Raji (cell line): ENCODE measurements around the gene ETS1.

Experiments
- POLR2A ChIP-seq: IDR thresholded peaks from 2 replicates; pipeline ENCODE4 v1.6.1; 2011; ENCODE audit warnings: low read depth, low read length, control low read depth; ENCODE audit not compliant: insufficient read depth

Gene ETS1

GRCh38 chr11:128518493-128519207, 68.7 kb downstream of the ETS1 start:
- TF ChIP-seq POLR2A, result no peak

GRCh38 chr11:128517451-128518230, 69.7 kb downstream of the ETS1 start:
- no peak for TF ChIP-seq POLR2A

- TF ChIP-seq POLR2A, result no peak
Measured at GRCh38 chr11:128516886-128517285, 70.5 kb downstream of the ETS1 start.

DNA sequence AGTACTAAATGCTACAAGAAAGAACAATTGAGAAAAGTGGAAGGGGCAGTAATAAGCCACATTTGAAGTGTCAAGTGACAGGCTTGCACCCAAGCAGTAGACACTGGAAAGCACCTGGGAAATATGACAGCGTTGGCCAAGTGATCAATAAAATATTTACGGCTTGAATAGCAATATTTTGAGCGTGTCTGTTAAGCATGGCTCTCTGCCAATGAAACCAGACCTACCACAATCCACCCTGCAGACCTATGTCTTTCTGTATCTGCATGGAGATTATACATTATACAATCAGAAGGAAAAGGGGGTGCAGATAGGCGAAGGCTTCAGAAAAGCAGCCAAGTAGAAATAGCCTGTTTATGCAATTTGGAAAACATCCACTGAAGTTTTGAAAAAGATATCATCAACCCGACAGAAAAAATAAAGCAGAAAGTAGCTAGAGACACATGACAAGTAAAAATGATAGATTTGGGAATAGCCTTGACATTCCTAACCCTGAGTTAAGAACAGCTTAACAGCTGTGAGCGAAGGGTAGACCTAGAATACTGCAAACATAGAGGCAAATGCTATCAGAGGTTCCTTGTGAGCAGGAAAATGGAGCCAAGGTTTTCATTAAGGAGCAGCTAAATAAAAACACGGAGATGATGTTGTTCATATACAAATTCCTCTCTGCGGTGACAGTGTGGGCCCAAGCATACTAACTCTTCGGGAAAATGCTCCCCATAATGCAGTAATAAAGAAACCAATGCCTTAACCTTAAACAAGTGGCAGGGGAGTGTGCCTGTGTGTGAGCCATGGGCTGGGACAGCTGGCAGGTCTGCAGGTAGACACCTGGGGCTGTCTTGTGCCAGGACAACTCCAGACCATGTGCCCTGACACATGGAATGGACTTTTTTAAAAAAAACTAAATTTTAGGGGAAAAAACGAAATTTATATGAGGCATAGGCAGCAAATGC, 71.3 kb downstream of the ETS1 start:
- no peak for TF ChIP-seq POLR2A

GRCh38 chr11:128515086-128515485, 72.3 kb downstream of the ETS1 start:
- no peak for TF ChIP-seq POLR2A

- no peak for TF ChIP-seq POLR2A
Measured at GRCh38 chr11:128513915-128514681, 73.3 kb downstream of the ETS1 start.

- TF ChIP-seq POLR2A, result no peak
Measured at GRCh38 chr11:128512474-128512996, 74.8 kb downstream of the ETS1 start.

DNA sequence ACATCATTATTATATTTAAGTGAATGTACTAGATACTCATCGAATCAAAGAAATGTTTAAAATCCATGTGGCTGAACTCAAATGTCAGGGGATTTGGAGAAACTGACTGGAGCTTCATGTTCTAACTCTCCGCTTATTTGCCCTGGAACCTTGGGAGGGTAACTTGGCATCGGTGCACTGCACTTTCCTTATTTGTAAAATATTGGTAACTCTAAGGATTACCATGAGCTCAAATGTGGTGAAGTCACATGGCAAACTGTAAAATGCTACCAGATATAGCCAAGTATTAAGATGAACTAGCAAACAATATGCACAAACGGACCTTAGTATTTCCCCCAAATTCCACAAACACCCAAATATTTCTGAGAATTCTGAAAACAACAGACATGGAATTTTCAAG, 75.6 kb downstream of the ETS1 start:
- TF ChIP-seq POLR2A, result no peak

- no peak for TF ChIP-seq POLR2A
Measured at GRCh38 chr11:128509621-128510389, 77.6 kb downstream of the ETS1 start.

DNA sequence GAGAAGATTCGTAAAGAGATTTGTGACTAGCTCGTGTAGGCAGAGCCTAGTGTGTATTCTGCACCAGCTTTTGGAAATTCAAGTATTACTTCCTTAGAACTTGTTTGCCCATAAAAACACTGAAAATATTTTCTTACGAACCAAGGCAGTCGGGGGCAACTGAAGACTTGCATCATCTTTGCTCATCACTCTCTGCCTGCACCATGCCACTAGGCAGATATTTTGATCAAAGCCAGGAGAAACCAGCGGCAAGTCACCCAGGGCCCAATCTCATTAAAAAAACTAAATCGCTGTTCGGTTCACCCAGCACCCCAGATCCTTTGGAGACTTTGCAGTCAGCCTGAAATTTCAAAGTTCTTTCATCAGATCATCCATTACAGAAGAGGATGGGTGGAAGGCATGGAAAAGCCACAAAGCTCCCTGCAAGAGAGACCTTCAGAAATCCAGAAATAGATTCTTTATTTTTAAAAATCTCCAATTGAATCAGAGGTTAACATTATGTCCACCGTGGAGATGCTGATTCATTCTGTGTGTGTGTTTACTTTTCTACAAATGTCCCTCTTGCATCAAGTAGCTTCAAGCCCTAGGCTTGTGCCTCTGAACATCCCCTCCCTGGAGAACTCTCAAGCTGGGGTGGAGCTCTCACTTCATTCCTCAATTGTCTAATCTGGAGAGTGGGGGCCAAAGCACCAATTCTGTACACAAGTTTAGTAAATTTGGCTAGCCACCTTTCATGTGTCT, 78.4 kb downstream of the ETS1 start:
- no peak for TF ChIP-seq POLR2A

DNA sequence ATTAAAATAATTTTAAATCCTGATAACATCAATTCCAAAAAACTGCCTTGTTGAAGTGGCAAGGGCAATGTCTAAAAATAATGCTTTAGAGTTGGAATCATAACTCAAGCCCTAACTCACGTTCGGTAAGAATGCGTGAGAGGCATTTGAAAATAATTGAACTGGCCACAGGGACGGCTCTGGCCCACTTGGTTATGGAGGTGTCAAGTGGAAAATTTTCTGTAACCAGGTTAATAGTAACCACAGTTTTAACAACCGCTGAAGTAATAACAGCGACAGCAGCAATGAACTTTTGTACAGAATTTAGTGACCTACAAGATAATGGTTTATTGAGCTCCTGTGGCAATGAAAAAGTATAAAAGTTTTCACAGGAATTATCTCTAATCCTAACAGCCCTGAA, 79.4 kb downstream of the ETS1 start:
- TF ChIP-seq POLR2A, result no peak

DNA sequence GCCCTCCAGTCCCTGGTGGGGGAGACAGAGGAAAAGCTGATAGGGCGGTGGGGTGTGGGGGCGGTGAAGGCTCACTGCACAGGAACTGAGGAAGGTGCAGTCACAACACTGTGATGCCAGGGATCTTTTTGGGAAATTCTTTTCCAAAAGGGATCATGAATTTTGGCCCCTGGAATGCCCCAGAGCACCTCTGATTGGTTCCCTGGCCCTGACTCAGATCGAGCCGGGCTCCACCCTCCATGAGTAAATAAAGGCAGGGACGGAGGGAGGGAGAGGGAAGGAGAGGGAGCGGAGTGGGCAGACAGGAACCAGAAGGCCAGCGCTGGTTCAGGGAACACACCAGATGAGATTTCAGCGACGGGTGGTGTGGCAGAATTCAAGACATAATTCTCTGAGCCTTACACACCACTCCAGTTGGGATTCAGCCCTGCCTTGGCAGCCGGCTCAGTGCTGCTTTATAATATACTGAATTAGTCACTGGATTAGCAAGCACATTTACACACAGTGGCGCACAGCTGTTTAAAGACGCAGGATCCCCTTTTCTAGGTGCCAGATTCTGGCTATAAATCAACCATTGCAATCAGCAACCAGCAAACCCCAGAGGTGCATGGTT, 80.3 kb downstream of the ETS1 start:
- TF ChIP-seq POLR2A, result no peak

DNA sequence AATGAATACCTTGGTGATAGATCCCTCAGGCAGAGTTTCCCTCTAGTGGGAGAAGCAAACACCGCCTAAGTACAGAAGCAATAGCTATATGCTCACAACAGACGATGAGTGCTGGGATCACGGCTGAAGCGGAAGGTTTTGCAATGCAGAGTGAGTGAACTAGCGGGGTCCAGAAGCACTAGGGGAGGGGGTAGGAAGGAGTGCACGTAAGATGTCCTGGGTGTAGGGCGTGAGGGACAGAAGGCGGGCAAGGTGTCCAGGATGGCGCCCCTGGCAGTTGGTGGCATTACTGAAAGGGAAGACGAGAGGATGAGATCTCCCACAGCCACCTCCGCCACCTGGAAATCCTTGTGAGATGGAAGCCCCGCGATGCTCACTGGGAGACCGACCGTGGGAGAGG, 81.0 kb downstream of the ETS1 start:
- TF ChIP-seq POLR2A, result no peak
